Fibroblast of peridontal ligament (primary cell): Measurements from ENCODE around the gene RIBC1.
"Not testable (repeated sequence)": the region's sequence is repeated elsewhere in the genome, so short reads cannot be mapped to it uniquely, and the experiment has no call there.

Experiments
- DNase-seq: peaks from one replicate; pipeline ENCODE4 v3.0.0-alpha.2; 2010; ENCODE audit errors: extremely low read depth

The RIBC1 gene

DNA sequence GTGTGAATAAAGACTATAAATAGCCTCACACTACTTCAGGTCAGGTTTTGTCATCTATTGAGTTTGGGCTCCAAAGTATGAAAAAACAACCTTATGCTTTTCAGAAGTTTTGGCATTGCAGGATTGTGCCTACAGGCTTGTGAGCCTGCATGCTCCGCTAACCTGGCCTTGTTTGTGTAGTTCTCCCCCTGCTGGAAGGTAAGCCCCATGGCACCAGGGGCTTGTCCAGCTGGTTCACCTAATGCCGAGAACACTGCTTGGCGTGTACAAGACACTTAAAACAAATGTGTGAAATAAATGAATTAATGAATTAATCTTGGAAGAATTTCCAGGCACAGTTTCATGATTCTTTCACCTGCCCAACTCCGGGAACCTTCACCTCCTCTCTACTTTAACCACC, 13.3 kb downstream of the RIBC1 start:
- peak; percentile 58 for DNase-seq

DNA sequence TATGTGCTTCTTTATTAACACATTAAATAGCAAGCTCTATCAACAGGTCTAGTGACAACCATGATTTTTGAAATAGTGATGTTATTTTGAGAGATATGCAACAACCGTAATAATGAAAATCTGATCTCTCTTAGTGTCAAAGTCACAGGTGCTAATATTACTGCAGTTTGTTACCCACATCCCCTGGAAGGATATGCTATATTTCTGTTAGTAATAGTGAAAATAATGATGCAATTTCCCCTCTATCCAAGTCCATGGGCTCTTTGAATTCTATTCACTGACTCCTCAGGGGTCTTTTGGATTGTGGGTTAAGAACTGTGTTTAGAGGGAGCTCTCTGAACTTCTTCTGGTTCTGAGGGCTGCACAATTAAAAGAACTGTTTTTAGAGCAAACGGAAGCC, 14.5 kb downstream of the RIBC1 start:
- no peak for DNase-seq

DNA sequence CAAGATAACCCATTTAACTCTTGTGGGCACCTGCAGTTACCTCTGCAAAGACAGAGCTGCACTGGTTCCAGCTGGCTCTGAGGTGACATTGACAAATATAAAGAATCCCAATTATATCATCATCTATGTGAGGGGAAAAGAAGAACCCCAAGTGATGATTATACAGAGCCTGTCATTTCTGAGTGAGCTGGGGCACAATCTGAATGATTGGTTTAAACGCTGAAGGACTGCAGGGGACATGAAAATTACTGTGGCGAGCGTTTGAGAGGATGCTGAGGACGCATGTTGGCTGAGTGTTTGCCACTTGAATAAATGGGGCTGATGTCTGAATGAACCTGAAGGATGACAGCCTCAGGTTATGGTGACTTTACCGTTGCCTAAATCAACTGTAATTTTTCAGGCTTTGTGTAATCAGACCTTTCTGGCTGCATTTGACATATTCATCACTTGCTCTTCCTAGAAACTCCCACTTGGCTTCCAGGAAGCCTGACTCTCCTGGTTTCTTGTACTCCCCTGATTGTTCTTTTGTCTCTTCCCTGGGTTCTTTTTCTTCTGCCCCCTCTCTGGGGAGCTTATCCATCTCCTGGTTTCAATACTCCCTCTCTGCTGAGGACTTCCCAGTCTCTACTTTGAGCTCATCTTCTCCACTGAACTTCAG, 15.6 kb downstream of the RIBC1 start:
- no peak for DNase-seq

DNA sequence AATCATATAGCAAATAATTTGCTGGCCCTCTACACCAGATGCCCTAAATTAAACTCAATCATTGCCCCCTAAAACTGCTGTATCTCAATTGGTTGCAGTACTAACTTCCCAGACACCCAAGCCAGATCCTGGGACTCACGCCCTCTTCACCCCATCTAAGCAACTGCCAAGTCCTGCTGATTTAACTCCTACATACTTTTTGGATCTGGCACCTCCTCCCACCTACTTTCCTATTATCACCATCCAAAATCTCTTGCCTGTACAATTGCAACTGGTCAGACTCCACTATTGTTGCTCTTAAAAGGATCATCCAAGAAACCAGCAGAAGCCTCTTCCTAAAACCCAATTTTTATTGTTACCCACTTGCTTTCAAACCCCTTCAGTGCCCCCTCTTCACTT, 16.2 kb downstream of the RIBC1 start:
- DNase-seq, result no peak

DNA sequence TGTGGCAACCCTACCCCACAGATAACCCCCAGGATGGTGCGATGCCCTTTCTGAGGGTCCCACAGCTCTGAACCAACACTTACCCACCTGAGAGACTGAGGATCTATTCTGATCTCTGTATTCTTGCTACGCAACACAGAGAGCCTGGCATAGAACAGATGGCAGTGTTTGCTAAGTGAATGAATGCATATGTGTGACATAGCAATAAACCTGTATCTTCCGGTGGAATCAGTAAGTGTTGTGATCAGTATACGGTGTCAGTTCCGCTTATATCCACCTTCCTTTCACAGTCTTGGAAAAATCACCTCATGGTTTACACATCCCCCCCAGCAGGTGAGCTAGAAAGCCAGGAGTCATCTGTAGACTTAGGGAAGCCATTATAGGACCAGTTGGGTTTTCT, 17.4 kb downstream of the RIBC1 start:
- no peak for DNase-seq

DNA sequence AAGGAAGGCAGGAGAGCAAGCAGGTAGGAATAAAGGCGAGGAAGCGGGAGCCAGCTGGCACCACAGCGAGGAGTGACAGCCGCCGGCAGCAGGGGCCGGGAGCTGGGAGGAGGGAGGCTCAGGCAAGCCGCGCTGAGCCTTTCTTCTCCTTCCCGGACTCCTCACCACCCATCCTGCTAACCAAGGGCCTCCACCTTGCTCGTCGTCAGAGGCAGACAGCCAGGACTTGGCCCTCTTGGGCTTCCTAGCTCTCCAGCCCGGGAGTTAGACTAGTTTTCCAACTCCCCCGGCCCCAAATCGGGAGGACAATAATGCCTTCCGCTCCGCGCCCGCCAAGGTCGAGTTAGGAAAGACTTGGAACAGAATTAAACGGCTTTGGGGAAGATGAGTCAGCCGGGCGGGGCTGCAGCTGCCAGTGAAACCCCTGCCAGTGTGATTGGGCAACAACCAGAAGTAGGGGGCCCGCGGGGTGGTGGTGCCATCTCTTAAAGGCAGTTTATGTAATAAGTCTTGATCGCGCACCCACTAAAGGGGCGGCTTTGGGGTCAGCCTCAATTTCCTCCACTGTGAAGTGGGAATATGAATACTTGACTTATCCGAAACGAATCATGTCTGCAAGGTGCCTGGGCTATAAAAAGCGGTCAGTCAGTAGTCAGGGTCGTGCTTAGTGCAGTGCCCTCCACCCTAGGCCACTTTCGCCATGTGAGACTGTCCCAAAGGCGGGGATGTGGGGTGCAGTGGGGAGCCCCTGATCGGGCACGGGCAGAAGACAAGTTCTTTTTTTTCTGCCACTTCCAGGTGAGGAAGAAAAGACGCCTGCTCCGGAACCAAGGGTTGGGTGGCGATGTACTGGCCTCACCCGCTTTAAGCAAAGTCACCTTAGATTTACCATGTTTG, 18.2 kb downstream of the RIBC1 start:
- peak; percentile 62 for DNase-seq

DNA sequence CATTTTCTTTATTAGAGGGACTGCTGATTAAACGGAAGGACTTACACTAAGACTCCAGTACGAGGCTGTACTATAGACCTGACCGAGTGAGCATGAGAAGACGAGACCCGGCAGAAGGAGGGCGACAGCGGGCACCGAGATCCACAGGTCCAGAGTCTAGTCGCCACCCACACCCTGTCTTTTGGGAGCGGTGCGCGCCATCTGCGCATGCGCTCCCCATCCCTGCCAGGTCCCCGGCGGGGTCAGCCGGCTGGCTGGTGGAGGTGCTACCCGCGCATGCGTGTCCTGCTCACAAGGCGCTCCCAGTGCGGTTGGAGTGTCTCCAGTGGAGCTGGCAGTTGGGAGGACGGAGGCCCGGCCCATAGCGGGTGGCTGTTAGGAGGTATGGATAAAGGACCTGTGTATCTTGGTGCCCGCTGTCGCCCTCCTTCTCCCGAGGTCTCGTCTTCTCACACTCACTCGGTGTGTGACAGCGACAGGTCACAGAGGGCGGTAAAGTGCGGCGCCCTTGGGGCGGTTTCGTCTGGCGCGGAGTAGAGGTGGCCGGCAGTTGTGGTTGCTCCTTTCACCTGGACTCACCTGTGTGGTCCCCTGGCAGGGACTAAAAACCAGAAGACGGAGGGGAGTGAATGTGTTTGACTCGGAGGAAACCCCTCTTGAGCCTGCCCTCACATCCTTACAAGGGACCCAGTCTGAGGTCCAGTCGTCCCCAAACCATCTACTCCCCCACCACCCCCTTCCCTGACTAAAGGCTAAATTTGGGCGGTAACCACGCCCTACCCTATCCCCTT, 19.1 kb downstream of the RIBC1 start:
- peak; percentile 58 for DNase-seq

DNA sequence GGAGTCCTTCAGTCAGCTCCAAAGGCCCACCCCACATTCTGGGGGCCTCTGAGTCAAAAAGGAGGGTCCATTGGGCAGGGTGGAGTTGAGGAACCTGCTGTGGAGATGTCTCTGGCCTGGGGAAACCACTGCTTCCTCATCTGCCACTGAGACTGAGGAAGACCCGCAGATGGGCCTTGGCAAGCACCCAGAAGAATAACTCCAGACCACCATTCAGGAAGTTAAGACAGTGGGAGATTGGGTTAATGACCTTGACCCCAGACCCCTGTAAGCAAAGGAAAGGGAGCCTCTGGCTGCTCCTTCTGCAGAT, 19.6 kb downstream of the RIBC1 start:
- no peak for DNase-seq

DNA sequence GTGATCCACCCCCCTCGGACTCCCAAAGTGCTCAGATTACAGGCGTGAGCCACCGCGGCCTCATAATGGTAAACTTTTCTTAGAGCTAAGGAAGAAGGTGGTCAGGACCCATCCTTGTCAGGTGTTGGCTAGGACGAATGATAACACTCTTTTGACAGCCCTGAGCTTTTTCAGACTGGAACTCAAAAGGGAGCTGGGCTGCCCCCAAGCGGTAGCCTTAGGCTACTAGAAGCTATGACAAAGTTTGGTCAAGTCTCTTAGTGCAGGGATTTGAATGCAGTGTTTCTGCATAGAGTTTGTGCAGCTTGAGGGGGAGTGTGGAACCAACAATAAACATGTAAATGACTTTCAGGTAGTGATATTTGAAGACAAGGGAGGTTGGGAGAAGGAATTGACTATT, 23.3 kb downstream of the RIBC1 start:
- DNase-seq, result peak; percentile 29

DNA sequence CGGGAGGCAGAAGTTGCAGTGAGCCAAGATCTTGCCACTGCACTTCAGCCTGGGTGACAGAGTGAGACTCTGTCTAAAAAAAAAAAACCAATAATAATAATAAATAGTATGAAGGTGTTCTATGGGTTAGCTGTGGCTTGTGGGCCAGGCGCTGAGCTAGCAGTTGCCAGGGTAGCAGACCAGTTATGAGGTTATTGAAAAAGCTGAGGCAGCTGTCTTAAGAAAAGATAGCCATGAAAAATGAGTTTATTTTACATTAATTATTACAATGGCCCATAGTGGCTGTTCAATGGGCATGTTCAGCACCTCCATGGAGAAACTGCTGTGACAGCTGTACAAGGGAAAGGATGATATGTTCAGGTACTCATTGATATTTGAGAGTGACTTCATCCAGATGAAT, 24.8 kb downstream of the RIBC1 start:
- no peak for DNase-seq

DNA sequence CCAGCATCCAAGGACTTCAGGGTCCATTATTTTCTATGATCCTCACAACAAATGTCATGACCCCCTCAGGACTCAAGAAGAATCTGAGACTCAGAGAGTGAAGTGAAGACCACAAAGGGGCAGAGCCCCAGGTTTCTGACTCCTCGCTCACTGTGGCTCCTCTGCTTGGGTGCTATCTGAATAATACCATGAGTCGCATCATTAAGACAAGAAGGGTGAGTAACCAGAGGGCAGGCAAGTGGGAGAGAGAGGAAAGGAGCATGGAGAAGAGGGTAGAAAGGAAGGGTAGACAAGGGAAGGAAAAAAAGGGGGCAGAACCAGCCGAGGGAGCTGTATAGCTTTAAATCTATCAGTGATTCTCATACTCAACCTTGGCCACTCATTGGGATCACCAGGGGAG, 27.0 kb downstream of the RIBC1 start:
- DNase-seq, result no peak

DNA sequence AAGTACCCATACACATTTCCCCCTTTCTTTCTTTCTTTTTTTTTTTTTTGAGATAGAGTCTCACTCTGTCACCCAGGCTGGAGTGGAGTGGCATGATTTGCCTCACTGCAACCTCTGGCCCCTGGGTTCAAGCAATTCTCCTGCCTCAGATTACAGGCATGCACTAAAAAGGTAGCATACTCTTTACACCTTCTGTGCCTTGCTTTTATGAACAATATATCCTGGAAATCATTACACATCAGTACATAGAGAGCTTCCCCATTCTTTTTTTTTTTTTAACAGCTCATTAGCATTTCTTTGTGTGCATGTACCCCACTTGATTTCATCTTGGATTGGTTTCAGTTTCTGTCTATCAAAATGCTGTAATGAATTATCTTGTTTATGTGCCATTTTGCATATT, 30.1 kb downstream of the RIBC1 start:
- DNase-seq, result no peak

DNA sequence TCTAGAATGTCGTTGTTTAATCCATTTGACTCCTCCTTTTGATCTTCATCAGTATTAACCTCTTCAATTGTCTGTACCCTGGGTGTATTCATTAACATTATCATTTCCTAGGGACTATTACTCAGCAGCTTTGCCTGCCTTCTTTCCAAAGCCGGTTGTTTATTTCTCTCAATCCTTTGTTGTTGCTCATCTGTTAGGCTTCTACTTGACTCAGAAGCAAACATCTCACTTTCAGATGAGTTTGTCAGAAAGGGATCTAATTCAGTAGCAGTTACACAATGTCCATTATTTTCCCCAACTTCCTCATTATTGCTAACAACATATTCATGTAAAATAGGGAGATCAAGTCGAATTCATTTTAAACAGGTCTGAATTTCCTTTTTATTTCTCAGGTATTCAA, 33.6 kb downstream of the RIBC1 start:
- peak; percentile 55 for DNase-seq

DNA sequence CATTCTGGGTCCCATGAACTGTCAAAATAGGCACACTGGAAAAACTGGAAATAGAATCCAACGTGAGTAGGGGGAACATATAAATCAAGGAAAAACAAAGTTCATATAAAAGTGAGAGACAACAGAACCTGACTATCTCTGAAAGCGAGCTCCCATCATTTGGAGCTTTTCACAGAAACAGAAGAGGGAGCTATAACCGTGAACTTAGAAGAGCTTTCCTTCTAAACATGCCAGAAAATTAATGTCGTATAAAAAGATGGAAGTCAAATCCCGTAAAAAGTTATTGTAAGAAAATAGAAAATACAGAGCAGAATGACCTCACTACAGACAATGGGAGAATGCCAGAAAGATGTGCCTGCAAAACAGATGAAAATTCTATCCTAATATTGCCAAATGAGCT, 35.4 kb downstream of the RIBC1 start:
- peak; percentile 51 for DNase-seq

DNA sequence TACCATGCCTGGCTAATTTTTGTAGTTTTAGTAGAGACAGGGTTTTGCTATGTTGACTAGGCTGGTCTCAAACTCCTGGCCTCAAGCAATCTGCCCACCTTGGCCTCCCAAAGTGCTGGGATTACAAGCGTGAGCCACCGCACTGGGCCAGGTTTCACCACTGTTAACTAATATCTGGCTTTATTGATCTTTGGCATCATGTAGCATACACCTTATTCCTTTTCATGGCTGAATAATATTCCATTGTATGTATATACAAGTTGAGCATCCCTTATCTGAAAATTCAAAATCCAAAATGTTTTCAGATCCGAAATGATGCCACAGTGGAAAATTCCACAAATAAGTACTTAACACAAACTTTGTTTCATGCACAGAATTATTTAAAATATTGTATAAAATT, 46.0 kb downstream of the RIBC1 start:
- not testable (repeated sequence) for DNase-seq

DNA sequence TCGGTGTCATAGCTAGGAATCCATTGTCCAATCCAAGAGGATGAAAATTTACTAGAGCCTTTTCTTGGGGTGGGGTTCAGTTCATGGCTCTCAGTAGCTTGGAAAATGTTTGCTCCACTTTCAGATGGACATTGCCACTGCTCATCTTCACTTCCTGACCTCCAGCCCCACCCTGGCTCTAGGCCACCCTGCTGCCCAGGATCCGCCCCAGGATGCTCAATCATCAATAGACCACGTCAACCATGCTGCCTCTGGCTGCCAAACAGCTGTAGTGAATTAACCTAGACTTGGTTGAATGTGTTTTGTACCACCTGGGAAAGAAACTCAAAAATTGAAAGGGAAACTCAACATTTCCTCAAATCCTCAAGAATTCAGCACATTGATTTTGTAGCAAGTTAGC, 48.7 kb downstream of the RIBC1 start:
- no peak for DNase-seq

DNA sequence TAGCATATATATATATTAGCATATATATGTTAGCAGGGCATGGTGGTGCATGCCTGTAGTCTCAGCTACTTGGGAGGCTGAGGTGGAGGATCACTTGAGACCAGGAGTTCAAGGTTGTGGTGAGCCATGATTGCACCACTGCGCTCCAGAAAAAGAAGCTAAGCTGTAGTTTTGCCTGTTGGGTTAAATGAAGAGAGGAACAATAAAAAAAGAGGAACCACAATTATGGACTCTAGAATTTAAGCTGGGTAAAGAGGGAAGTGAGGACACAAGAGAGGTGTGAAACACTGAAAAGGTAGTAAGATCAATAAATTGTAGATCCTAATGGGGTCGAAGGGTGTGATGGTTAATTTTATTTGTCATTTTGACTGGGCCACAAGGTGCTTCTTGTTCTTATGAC, 52.0 kb downstream of the RIBC1 start:
- no peak for DNase-seq

DNA sequence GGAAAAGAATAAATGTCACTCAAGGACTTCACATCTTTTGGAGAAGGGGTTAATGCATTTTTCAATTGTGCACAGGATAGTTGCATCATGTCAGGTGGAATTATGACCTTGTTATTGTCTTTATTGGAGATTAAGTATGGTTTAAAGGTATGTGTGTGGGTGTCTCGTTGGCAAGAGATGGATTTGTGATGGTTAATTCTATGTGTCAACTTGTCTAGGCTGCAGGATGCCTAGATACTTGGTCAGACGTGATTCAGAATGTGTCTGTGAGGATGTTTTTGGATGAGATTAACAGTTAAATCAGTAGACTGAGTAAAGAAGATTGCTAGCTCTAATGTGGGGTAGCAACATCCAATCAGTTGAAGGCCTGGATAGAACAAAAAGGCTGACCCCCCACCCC, 53.7 kb downstream of the RIBC1 start:
- DNase-seq, result no peak

DNA sequence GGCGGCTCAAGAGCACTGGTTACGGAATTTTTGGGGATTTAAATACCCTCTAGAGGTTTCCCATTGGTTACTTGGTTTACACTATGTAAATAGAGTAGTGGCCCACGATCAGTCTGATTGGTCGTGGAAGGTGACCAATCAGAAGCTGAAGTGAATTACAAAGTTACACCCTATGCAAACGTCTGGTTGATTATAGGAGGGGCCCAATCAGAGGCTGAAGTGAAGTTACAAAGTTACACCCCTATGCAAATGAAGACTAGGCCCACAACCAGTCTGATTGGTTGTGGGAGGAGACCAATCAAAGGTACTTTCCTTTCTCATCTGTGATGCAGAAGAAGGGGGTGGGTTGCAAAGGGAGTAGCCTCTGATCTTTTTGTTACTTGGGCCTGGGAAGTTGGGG, 56.6 kb downstream of the RIBC1 start:
- DNase-seq, result no peak
